Natural killer cell treated with Interleukin-12 subunit alpha and Interleukin-12 subunit beta and Interleukin-15 and Interleukin-18, amount 100 ng/mL, for 72 hours (primary cell): ENCODE results near the gene RANBP1. TPM values are rescaled to one million over a fixed set of nuclear protein-coding genes. Genes with fewer than 3 reads are reported as not detected.

ENCODE experiments used
- ATAC-seq, 2 donors: fragments of 150-1000 bp; cut with Tn5 transposase in 1 of 2; sonication (Bioruptor Pico), chemical (Tn5 transposase) in 1 of 2; 2 replicates each; pipeline ENCODE4 v1.10.0; 2021
- DNase-seq: peaks from one replicate; pipeline ENCODE4 v3.0.0; 2022; ENCODE audit warnings: low spot score
- H3K27ac Mint-ChIP-seq, 2 donors: 1 replicate in 1 of 2; 2 replicates in 1 of 2; pipeline ENCODE4 v1.8.0; 2022; ENCODE audit warnings: mixed read lengths in 2 of 2, mild to moderate bottlenecking in 1 of 2, moderate library complexity in 1 of 2
- H3K27me3 Mint-ChIP-seq, 2 donors: 1 replicate in 1 of 2; 2 replicates in 1 of 2; pipeline ENCODE4 v1.8.0; 2022; ENCODE audit warnings: mixed read lengths in 2 of 2
- H3K36me3 Mint-ChIP-seq: one replicate; pipeline ENCODE4 v1.8.0; 2022; ENCODE audit warnings: mixed read lengths
- H3K4me1 Mint-ChIP-seq, 2 donors: 1 replicate in 1 of 2; 2 replicates in 1 of 2; pipeline ENCODE4 v1.8.0; 2022; ENCODE audit warnings: low read depth in 2 of 2, mixed read lengths in 2 of 2, mild to moderate bottlenecking in 1 of 2
- H3K4me3 Mint-ChIP-seq: one replicate; pipeline ENCODE4 v1.8.0; 2022; ENCODE audit warnings: mixed read lengths
- H3K9me3 Mint-ChIP-seq: 2 replicates; pipeline ENCODE4 v1.8.0; 2022; ENCODE audit warnings: mixed read lengths
- total RNA-seq, 2 donors: library from RNA; stranded (reverse); gene quantifications; one replicate each; pipeline ENCODE4 v1.2.3, GENCODE V29; 2022

The RANBP1 gene
- total RNA-seq, 2 donors from 2014 or later: 236 to 499 TPM

DNA sequence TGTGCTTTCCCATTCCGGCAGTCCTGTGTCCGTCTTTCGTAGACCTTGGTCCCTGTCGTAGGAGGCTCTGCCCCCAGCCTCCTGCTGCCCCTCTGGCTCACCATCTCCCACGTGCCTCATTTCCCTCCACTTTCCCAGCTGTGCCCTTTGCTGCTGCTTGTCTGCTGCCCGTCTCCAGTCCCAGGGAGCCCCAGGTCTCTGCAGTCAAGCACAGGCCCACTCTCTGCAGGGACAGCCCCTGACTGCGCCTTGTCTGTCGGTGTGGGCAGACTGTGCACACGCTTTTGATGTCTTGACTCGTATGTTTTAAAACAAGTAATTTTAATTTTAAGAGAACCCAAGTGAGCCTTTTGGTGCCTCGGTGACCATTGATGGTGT lies 23.4 kb upstream of the RANBP1 start:
- Mint-ChIP-seq H3K27me3 (no peaks in the 10 kb centered on the region), H3K36me3 (peaks cover 39% of the 10 kb centered on the region), H3K4me1 (peaks cover 21 to 30% of the 10 kb centered on the region in 2 donors), H3K4me3 (peak overlapping the region; percentile 17), H3K9me3 (no peaks in the 10 kb centered on the region), H3K27ac (peak overlapping the region in 1 of 2 donors; percentile 35)
- ATAC-seq (no peak), DNase-seq (no peak)

DNA sequence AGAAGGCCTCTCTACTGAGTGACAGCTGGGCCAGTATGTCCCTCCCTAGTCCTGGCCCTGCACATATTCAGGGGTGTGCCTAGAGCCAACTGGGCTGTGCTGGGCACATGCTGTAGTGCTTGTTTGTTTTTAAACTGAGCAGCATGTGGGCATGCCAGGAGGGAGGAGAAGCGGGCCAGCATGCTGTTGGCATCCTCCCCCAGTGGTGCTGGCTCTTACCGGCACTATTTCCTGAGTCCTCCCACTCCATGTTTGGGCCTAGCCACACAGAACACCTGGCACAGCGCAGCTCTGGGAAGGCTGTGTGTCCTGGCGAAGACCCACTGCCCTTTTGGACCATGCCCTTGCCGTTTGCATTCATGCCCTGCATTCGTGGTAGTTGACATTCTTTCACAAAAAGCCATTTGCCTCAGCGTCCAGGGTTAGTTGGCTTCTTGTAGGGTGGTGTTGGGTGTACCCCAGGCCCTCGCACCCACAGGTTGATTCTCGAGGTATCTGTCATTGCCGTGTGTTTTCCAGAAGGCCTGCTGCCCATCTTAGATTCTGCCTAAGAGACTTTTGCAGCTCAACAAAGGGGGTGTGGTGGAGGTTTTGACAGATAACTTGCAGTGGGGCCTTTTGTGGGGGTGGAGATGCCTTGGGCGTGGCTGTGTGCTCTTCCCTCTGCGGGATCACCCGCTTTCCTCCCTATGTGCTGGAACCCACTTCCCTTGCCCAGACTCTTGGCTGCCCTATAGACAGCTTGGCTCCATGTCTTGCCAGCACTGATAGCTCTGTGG lies 22.3 kb upstream of the RANBP1 start:
- H3K27ac Mint-ChIP-seq: no peak overlapping the region
- ATAC-seq (no peak), DNase-seq (peak; percentile 45)
- no peaks in the 10 kb centered on the region for H3K9me3 Mint-ChIP-seq
- no peaks in the 10 kb centered on the region for H3K27me3 Mint-ChIP-seq
- peaks cover 24 to 30% of the 10 kb centered on the region in 2 donors for H3K4me1 Mint-ChIP-seq
- peaks cover 48% of the 10 kb centered on the region for H3K36me3 Mint-ChIP-seq
- no peak overlapping the region for H3K4me3 Mint-ChIP-seq

DNA sequence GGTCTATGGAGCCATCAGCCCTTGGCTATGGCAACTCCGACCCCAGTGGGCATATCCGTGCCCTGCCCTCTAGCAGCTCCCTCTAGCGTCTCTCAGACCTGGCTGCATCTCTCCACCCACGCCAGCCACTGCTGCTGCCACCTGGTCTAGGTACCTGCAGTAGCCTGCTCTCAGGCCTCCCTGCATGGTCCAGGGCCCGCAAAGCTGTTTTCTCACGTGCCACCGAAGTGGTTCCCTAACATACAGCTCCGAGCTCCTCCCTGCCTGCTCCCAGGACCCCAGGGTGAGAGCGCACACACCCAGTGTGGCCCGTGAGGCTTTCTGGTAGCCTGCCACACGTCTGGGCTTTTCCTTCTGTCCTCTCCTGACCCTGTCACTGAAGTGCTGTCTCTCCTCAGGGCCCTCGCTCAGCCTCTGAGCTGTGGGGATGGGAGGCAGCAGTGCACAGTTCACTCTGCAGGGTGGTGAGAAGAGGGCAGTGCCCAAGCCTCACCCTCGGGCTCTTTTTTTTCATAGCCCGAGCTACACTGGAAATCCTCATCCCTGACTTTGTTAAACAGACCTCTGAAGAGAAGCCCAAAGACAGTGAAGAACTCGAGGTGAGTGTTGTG lies 21.6 kb upstream of the RANBP1 start:
- Mint-ChIP-seq H3K4me1 (peaks cover 28 to 35% of the 10 kb centered on the region in 2 donors), H3K9me3 (no peaks in the 10 kb centered on the region), H3K4me3 (no peak overlapping the region), H3K27me3 (no peaks in the 10 kb centered on the region), H3K27ac (no peak overlapping the region), H3K36me3 (peaks cover 44% of the 10 kb centered on the region)
- DNase-seq: peak; percentile 47
- ATAC-seq: no peak

DNA sequence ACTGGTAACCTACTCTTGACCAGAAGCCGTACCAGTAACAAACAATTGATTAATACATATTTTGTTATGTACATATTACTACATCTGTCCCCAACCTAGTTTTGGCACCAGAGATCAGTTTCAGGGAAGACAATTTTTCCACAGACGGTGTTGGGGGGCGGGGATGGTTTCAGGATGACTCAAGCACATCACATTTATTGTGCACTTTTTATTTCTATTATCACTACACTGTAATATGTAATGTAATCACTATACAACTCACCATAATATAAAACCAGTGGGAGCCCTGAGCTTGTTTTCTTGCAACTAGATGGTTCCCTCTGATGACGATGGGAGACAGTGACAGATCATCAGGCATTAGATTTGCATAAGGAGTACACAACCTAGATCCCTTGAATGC lies 20.4 kb upstream of the RANBP1 start:
- Mint-ChIP-seq H3K36me3 (peaks cover 46% of the 10 kb centered on the region), H3K9me3 (no peaks in the 10 kb centered on the region), H3K27ac (peak overlapping the region in 1 of 2 donors; percentile 43), H3K4me1 (peaks cover 36 to 45% of the 10 kb centered on the region in 2 donors), H3K4me3 (peak overlapping the region; percentile 30), H3K27me3 (no peaks in the 10 kb centered on the region)
- no peak for ATAC-seq
- DNase-seq: no peak

DNA sequence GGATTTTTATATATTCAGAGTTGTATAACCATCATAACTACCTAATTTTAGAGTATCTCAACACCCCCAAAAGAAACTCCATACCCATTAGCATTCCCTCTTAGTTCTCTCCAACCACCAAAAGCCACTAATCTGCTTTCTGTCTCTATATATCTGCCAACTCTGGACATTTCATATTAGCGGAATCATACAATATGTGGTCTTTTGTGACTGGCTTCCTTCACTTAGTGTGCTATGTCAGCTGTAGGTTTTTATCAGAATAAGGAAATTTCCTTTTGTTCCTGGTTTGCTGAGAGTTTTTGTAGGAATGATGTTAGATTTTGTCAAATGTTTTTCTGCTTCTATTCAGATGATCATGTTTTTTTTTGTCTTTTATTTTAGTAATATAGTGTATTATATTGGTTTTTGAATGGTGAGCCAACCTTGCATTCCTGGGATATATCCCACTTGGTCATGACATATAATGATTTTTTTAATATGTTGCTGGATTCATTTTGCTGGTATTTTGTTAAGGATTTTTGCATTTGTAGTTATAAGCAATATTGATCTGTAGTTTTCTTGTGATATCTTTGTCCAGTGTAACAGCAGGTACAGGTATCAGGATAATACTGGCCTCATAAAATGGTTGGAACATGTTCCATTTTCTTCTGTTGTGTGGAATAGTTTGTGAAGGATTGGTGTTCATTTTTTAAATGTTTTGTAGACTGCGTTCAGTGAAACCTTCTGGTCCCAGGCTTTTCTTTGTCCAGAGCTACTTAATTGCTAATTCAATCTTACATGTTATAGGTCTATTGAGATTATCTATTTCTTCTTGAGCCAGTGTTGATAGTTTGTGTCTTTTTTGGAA lies 19.1 kb upstream of the RANBP1 start:
- H3K9me3 Mint-ChIP-seq: no peaks in the 10 kb centered on the region
- peaks cover 36% of the 10 kb centered on the region for H3K36me3 Mint-ChIP-seq
- no peak for ATAC-seq
- H3K27me3 Mint-ChIP-seq: no peaks in the 10 kb centered on the region
- no peak overlapping the region for H3K27ac Mint-ChIP-seq
- peaks cover 41 to 43% of the 10 kb centered on the region in 2 donors for H3K4me1 Mint-ChIP-seq
- DNase-seq: no peak
- no peak overlapping the region for H3K4me3 Mint-ChIP-seq

- Mint-ChIP-seq H3K4me1 (peaks cover 42 to 44% of the 10 kb centered on the region in 2 donors), H3K27ac (peak overlapping the region; percentile 91), H3K36me3 (peaks cover 36% of the 10 kb centered on the region), H3K9me3 (no peaks in the 10 kb centered on the region), H3K27me3 (no peaks in the 10 kb centered on the region), H3K4me3 (peak overlapping the region; percentile 34)
- peak; percentile 41 for DNase-seq
- no peak for ATAC-seq
These were observed 16.7 kb upstream of the RANBP1 start for GRCh38 chr22:20099099-20099711.

GRCh38 chr22:20101638-20102037 lies 14.3 kb upstream of the RANBP1 start:
- no peak overlapping the region for H3K4me3 Mint-ChIP-seq
- peaks cover 37 to 42% of the 10 kb centered on the region in 2 donors for H3K4me1 Mint-ChIP-seq
- ATAC-seq (no peak), DNase-seq (no peak)
- H3K9me3 Mint-ChIP-seq: no peaks in the 10 kb centered on the region
- peak overlapping the region; percentile 72 to 91 for H3K27ac Mint-ChIP-seq
- no peaks in the 10 kb centered on the region for H3K27me3 Mint-ChIP-seq
- H3K36me3 Mint-ChIP-seq: peaks cover 24% of the 10 kb centered on the region

DNA sequence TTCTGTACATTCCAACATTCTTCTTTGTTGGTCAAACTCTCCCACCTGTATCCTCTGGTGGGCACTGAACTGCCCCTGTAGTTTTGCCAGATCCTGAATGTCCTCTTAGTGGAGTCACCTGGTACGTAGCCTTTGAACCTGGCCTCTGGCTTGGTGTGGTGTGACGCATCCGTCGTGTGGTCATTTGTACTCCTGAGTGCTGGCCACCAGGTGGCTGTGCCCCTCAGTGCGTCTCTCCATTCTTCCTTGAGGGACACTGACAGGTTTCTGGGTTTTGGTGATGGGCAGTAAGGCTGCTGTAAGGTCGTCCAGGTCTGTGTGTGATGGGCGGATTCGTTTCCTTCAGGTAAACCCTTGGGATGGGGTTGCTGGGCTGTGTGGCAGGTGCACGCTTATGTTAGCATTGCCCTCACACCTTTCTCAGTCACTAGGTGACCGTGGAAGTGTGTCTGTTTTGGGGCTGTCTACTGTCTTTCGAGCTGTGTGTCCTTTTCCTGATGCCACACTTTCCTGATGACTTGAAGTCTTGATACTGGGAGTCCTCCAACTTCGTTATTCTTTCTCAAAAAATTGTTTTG lies 13.6 kb upstream of the RANBP1 start:
- H3K9me3 Mint-ChIP-seq: no peaks in the 10 kb centered on the region
- no peaks in the 10 kb centered on the region for H3K27me3 Mint-ChIP-seq
- peak overlapping the region; percentile 72 to 91 for H3K27ac Mint-ChIP-seq
- H3K36me3 Mint-ChIP-seq: peaks cover 17% of the 10 kb centered on the region
- H3K4me3 Mint-ChIP-seq: no peak overlapping the region
- no peak for DNase-seq
- H3K4me1 Mint-ChIP-seq: peaks cover 37 to 38% of the 10 kb centered on the region in 2 donors
- no peak for ATAC-seq

GRCh38 chr22:20105456-20106204 lies 10.3 kb upstream of the RANBP1 start:
- ATAC-seq (no peak), DNase-seq (no peak)
- peaks cover 13 to 22% of the 10 kb centered on the region in 2 donors for H3K4me1 Mint-ChIP-seq
- H3K9me3 Mint-ChIP-seq: no peaks in the 10 kb centered on the region
- H3K27me3 Mint-ChIP-seq: no peaks in the 10 kb centered on the region
- no peak overlapping the region for H3K27ac Mint-ChIP-seq
- H3K36me3 Mint-ChIP-seq: no peaks in the 10 kb centered on the region
- no peak overlapping the region for H3K4me3 Mint-ChIP-seq

GRCh38 chr22:20106205-20106848 lies 9.6 kb upstream of the RANBP1 start:
- Mint-ChIP-seq H3K4me1 (peaks cover 6 to 18% of the 10 kb centered on the region in 2 donors), H3K27me3 (no peaks in the 10 kb centered on the region), H3K27ac (no peak overlapping the region), H3K9me3 (no peaks in the 10 kb centered on the region), H3K36me3 (no peaks in the 10 kb centered on the region), H3K4me3 (no peak overlapping the region)
- no peak for ATAC-seq
- no peak for DNase-seq

- peaks cover 7 to 16% of the 10 kb centered on the region in 2 donors for H3K4me1 Mint-ChIP-seq
- H3K27me3 Mint-ChIP-seq: no peaks in the 10 kb centered on the region
- H3K9me3 Mint-ChIP-seq: no peaks in the 10 kb centered on the region
- ATAC-seq (no peak), DNase-seq (no peak)
- peak overlapping the region in 1 of 2 donors; percentile 32 for H3K27ac Mint-ChIP-seq
- no peak overlapping the region for H3K4me3 Mint-ChIP-seq
- H3K36me3 Mint-ChIP-seq: no peaks in the 10 kb centered on the region
These were observed 9.1 kb upstream of the RANBP1 start for GRCh38 chr22:20106849-20107237.

- no peaks in the 10 kb centered on the region for H3K27me3 Mint-ChIP-seq
- ATAC-seq (no peak), DNase-seq (no peak)
- no peak overlapping the region for H3K4me3 Mint-ChIP-seq
- no peaks in the 10 kb centered on the region for H3K36me3 Mint-ChIP-seq
- H3K4me1 Mint-ChIP-seq: peaks cover 5 to 13% of the 10 kb centered on the region in 2 donors
- peak overlapping the region; percentile 32 to 37 for H3K27ac Mint-ChIP-seq
- no peaks in the 10 kb centered on the region for H3K9me3 Mint-ChIP-seq
These were observed 8.4 kb upstream of the RANBP1 start for GRCh38 chr22:20107471-20107901.
